Left ventricle myocardium inferior (tissue), 1 donor: Measurements from ENCODE around the gene TLCD5. TPM values are rescaled to one million over a fixed set of nuclear protein-coding genes. Genes with fewer than 3 reads are reported as not detected.

Source experiments
- DNase-seq: peaks from one replicate; pipeline ENCODE4 v3.0.0-alpha.2; 2020
- H3K27ac ChIP-seq: fragments of 200-600 bp; replicated peaks from 2 replicates; pipeline ENCODE4 v1.8.0; 2021
- H3K27me3 ChIP-seq: fragments of 200-600 bp; 2 replicates; pipeline ENCODE4 v1.8.0; 2021; ENCODE audit warnings: low read depth
- H3K36me3 ChIP-seq: fragments of 200-600 bp; 2 replicates; pipeline ENCODE4 v1.8.0; 2021
- H3K4me1 ChIP-seq: fragments of 200-600 bp; 2 replicates; pipeline ENCODE4 v1.8.0; 2021
- H3K4me3 ChIP-seq: fragments of 200-600 bp; 2 replicates; pipeline ENCODE4 v1.8.0; 2021; ENCODE audit warnings: mild to moderate bottlenecking, moderate library complexity
- H3K9me3 ChIP-seq: fragments of 200-600 bp; replicated peaks from 2 replicates; pipeline ENCODE4 v1.8.0; 2021
- intact Hi-C: fragments of 100-400 bp; cut with micrococcal nuclease; formaldehyde crosslinking; loops from one replicate; pipeline ENCODE4 v1.11.0; 2022
- total RNA-seq: library from RNA; stranded (reverse); fragmentation: NEBNext Ultra II Directional; extraction: Animal tissue kit (Norgen Biotek cat#: 25700); gene quantifications from one replicate; pipeline ENCODE4 v1.2.1, GENCODE V29; 2021
- TF ChIP-seq, protein P1 (sequence below): fragments of 200-600 bp; IDR thresholded peaks from 2 replicates; pipeline ENCODE4 v1.8.0; 2021; ENCODE audit warnings: antibody characterized with exemption, mild to moderate bottlenecking, borderline replicate concordance
- donor health status: DM: no; HTN: yes; CAD: no; lungs with severe emphysema.

The TLCD5 gene
- total RNA-seq, 1 donor from 2014 or later, result 9.7 TPM

DNA sequence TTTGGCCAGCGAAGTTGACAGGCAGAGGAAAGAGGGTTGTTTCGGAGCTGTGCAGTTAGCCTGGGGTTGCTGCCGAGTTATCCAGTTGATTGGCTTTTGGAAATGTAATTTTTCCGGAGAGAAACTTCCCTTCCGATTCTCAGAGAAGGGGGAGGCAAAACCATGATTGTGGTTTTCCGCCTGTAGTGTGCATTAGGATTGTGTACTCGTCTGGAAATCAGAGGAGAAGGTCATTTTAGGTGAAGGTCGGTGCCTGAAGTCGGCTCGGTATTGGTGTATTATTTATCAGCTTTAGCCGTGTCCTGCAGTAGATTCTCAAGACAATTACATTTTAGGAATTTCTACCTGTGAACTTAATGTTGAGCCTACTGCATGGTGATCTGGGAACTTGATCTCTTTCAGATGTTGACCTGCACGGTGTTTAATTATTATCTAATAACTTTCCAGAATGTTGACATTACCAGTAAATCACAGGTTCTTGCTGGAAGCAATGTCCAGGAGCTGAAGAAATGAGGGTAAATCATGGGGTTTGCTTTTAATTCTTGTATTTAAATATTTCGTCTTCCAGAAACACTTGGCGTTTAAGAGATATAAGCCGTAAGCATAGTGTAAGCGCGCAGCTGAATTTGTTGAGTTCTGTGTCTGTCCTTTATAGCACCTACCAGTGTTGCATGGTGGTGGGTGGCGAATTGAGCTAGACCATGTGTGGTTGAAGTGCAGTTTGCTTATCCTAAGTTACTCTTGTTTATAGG lies 12.4 kb downstream of the TLCD5 start:
- Histone ChIP-seq H3K27ac (peak overlapping the region; percentile 98), H3K4me1 (peaks cover 91% of the 10 kb centered on the region), H3K9me3 (no peaks in the 10 kb centered on the region), H3K36me3 (no peaks in the 10 kb centered on the region), H3K27me3 (no peaks in the 10 kb centered on the region), H3K4me3 (peak overlapping the region; percentile 92)
- TF ChIP-seq, protein P1, sequence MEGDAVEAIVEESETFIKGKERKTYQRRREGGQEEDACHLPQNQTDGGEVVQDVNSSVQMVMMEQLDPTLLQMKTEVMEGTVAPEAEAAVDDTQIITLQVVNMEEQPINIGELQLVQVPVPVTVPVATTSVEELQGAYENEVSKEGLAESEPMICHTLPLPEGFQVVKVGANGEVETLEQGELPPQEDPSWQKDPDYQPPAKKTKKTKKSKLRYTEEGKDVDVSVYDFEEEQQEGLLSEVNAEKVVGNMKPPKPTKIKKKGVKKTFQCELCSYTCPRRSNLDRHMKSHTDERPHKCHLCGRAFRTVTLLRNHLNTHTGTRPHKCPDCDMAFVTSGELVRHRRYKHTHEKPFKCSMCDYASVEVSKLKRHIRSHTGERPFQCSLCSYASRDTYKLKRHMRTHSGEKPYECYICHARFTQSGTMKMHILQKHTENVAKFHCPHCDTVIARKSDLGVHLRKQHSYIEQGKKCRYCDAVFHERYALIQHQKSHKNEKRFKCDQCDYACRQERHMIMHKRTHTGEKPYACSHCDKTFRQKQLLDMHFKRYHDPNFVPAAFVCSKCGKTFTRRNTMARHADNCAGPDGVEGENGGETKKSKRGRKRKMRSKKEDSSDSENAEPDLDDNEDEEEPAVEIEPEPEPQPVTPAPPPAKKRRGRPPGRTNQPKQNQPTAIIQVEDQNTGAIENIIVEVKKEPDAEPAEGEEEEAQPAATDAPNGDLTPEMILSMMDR, result no peak
- no peak for DNase-seq
- intact Hi-C loops, result no loop called here

DNA sequence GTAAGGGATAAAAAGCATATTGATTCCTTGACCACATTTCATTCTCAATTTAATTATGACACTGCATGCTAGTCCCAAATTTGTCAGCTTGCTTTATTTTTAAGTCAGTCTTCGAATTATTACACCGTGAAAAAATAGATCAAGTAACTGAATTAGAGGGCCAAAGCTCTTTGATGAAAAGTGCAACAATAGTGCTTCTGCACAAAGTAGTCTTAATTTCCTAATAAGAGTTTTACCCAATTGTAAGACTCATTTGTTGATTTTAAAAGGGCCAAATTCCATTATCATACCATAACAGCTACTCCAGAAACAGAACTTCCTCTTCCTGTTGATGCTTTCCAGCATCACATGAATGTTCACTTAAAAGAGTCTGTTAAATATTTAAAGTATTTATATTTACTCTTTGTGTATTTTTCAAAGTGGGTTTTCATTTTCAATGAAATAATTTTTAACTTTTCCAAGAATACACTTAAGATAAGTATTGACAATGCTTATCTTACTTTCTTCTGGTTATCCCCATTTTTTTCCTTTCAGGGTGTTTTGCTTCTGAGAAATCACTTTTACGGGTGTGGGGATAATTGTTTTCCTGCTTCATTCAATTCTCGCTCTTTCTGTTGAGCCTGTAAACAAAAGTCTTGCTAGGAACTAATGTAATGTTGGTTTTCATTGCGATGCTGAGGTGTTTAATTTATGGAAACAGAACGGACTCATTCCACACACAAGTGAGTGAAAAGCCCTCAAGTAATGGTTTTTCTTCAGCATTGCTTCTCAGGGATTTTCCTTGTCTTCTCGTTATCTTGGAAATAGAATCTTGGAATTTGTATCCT lies 13.2 kb downstream of the TLCD5 start:
- H3K4me3 ChIP-seq, result peak overlapping the region; percentile 92
- peaks cover 91% of the 10 kb centered on the region for H3K4me1 ChIP-seq
- H3K36me3 ChIP-seq, result no peaks in the 10 kb centered on the region
- TF ChIP-seq, protein P1, result no peak
- intact Hi-C loops, result no loop called here
- H3K27ac ChIP-seq, result peak overlapping the region; percentile 98
- H3K27me3 ChIP-seq, result no peaks in the 10 kb centered on the region
- no peaks in the 10 kb centered on the region for H3K9me3 ChIP-seq
- DNase-seq, result no peak

GRCh38 chr11:120339394-120339890 lies 14.3 kb downstream of the TLCD5 start:
- Histone ChIP-seq H3K4me1 (peaks cover 91% of the 10 kb centered on the region), H3K36me3 (no peaks in the 10 kb centered on the region), H3K9me3 (no peaks in the 10 kb centered on the region), H3K4me3 (peak overlapping the region; percentile 92), H3K27me3 (no peaks in the 10 kb centered on the region), H3K27ac (peak overlapping the region; percentile 98)
- intact Hi-C loops, result no loop called here
- TF ChIP-seq, protein P1, result no peak
- DNase-seq, result no peak

DNA sequence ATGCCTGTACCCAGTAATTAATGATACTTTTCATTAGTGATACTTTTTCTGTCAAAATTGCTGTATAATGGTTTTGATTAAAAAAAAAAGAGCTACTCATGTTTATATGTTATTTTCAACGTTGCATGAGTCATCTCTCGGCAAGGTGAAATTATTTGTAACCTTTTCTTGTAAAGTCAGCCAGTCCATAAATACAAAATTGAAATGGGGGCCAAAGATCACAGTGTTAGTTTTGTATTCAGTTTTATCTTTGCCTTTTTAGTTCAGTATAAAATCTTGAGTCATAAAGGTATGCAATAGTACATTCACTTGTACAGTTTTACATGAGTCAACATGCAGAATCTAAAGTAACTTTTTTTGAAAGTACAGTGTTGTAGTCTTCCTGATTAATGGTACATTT lies 15.4 kb downstream of the TLCD5 start:
- H3K27ac ChIP-seq, result peak overlapping the region; percentile 98
- intact Hi-C loops, result no loop called here
- TF ChIP-seq, protein P1, result no peak
- peaks cover 93% of the 10 kb centered on the region for H3K4me1 ChIP-seq
- H3K27me3 ChIP-seq, result no peaks in the 10 kb centered on the region
- H3K36me3 ChIP-seq, result no peaks in the 10 kb centered on the region
- no peak for DNase-seq
- H3K4me3 ChIP-seq, result peak overlapping the region; percentile 92
- no peaks in the 10 kb centered on the region for H3K9me3 ChIP-seq

- DNase-seq, result no peak
- Histone ChIP-seq H3K36me3 (no peaks in the 10 kb centered on the region), H3K9me3 (no peaks in the 10 kb centered on the region), H3K4me1 (peaks cover 95% of the 10 kb centered on the region), H3K27me3 (no peaks in the 10 kb centered on the region), H3K27ac (peak overlapping the region; percentile 98), H3K4me3 (peak overlapping the region; percentile 22)
- intact Hi-C loops, result no loop called here
- TF ChIP-seq, protein P1, result no peak
Measured at GRCh38 chr11:120342226-120342625, 17.1 kb downstream of the TLCD5 start.
